RWPE1 (cell line): Measurements from ENCODE around the gene CNOT10.
A peak's percentile ranks its signal among the peaks of the same experiment; 100 is the strongest.
"Not testable (repeated sequence)": the region's sequence is repeated elsewhere in the genome, so short reads cannot be mapped to it uniquely, and the experiment has no call there.

ENCODE experiments used
- CTCF ChIA-PET: fragments of 350-600 bp; sonication (Branson Sonifier 250); formaldehyde crosslinking; extraction: SDS; loops from one replicate; lab custom pipeline; 2021; lab: Yijun Ruan, JAX
- POLR2A ChIA-PET: fragments of 400-600 bp; formaldehyde crosslinking; extraction: SDS; loops from one replicate; lab custom pipeline; 2020; ENCODE audit warnings: antibody characterized with exemption; ENCODE audit not compliant: low non-redundant PET; lab: Yijun Ruan, JAX
- DNase-seq: peaks from one replicate; pipeline ENCODE4 v3.0.0; 2012; ENCODE audit warnings: low spot score
- H3K27ac ChIP-seq: fragments of 450-650 bp; 2 replicates; pipeline ENCODE4 v1.5.1; 2017
- TF ChIP-seq, protein P1 (sequence below): fragments of 450-650 bp; conservative IDR thresholded peaks from 2 replicates; pipeline ENCODE4 v1.5.1; 2017; ENCODE audit warnings: low read depth, mild to moderate bottlenecking

CNOT10 gene

DNA sequence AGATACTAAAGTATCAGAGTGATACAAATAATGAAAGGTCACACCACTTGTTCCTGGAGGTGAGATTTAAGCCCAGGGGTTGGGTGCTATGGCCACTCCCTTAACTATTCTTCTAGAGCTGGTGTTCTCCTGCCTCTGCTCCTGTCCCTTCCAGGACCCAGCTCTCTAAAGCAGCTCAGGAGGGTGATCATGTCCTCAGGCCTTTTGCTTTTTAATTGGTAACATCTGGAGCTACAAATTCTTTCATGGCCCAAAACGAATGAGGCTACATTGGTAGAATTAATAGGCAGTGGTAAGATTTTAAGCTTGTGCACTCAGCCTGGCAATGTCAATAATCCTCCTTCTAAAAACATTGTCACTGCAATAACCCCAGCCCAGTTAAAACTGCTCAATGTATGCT, 38.2 kb upstream of the CNOT10 start:
- TF ChIP-seq, protein P1, sequence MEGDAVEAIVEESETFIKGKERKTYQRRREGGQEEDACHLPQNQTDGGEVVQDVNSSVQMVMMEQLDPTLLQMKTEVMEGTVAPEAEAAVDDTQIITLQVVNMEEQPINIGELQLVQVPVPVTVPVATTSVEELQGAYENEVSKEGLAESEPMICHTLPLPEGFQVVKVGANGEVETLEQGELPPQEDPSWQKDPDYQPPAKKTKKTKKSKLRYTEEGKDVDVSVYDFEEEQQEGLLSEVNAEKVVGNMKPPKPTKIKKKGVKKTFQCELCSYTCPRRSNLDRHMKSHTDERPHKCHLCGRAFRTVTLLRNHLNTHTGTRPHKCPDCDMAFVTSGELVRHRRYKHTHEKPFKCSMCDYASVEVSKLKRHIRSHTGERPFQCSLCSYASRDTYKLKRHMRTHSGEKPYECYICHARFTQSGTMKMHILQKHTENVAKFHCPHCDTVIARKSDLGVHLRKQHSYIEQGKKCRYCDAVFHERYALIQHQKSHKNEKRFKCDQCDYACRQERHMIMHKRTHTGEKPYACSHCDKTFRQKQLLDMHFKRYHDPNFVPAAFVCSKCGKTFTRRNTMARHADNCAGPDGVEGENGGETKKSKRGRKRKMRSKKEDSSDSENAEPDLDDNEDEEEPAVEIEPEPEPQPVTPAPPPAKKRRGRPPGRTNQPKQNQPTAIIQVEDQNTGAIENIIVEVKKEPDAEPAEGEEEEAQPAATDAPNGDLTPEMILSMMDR: no peak
- ChIA-PET CTCF (interaction anchor here (0.7 kb wide), 1 partner anchor 131 kb away, joined by 3 read pairs; no protein-coding TSS in a partner anchor), POLR2A (no interaction called here)
- no peak for DNase-seq
- H3K27ac ChIP-seq: no peak overlapping the region

DNA sequence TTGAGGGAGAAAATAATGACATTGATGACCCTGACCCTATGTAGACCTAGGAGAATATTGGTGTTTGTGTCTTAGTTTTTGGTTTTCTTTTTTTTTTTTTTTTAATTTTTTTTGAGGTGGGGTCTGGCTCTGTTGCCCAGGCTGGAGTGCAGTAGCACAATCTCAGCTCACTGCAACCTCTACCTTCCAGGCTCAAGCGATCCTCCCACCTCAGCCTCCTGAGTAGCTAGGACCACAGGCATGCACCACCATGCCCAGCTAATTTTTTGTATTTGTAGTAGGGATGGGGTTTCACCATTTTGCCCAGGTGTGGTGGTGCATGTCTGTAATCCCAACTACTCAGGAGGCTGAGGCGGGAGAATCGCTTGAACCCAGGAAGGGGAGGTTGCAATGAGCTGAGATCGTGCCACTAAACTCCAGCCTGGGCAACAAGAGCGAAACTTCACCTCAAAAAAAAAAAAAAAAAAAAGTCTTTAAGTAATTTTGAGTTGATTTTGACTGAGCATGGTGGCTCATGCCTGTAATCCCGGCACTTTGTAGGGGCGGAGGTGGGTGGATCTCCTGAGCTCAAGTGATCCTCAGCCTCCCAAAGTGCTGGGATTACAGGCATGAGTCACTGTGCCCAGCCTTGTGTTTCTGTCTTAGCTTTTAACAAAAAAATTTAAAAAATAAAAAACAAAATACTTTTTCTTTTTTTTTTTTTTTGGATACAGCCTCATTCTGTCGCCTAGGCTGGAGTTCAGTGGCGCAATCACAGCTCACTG, 32.5 kb upstream of the CNOT10 start:
- DNase-seq, H3K27ac ChIP-seq, CTCF ChIA-PET, POLR2A ChIA-PET: not testable (repeated sequence)

DNA sequence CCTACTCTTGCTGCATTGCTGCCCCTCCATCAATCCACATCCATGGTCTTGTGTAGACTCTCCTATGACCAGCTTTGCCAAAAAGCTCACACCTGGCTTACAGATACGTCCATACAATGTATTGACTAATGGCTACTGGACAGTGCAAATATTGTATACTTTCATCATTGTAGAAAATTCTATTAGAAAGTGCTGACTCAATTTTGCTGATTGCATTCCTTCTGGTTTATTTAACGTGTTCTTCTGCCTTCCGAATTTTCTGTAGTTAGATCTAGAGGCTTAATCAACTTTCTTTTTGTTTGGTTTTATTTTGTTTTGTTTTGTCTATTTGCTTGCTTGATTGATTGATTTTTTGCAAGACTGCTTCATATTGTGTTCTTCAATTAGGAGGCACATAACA, 29.8 kb upstream of the CNOT10 start:
- POLR2A ChIA-PET: no interaction called here
- TF ChIP-seq, protein P1: no peak
- no peak overlapping the region for H3K27ac ChIP-seq
- DNase-seq: no peak
- CTCF ChIA-PET: no interaction called here

DNA sequence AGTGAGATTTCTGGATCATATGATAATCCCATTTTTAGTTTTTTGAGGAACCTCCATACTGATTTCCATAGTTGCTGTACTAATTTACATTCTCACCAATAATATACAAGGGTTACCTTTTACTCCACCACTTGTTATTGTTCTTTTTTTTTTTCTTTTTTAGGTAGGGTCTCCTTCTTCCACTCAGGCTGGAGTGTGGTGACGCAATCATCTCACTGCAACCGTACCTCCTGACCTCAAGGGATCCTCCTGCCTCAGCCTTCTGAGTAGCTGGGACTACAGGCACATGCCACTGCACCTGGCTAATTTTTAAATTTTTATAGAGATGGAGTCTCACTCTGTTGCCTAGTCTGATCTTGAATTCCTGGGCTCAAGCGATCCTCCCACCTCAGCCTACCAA, 24.4 kb upstream of the CNOT10 start:
- DNase-seq: no peak
- H3K27ac ChIP-seq: no peak overlapping the region
- ChIA-PET POLR2A (no interaction called here), CTCF (no interaction called here)
- TF ChIP-seq, protein P1: no peak

DNA sequence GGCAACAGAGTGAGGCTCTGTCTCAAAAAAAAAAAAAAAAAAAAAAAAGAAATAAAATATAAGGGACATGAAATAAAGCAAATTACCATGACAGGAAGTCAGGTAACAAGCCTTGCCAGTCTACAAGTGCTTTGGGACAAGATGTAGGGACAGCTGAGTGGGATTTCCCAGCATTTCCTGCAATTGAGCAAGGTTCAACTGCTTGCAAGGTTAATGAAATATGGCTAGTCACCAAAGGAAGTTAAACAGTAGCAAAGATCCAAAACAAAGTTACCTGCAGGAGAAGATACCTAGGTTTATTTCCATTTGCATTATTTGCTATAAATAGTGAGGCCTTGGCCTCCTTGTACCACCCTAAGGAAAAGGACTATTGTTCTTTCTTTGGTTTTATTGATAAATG, 22.3 kb upstream of the CNOT10 start:
- CTCF ChIA-PET: interaction anchor here (0.6 kb wide), 1 partner anchor 90 kb away, joined by 3 read pairs; no protein-coding TSS in a partner anchor

DNA sequence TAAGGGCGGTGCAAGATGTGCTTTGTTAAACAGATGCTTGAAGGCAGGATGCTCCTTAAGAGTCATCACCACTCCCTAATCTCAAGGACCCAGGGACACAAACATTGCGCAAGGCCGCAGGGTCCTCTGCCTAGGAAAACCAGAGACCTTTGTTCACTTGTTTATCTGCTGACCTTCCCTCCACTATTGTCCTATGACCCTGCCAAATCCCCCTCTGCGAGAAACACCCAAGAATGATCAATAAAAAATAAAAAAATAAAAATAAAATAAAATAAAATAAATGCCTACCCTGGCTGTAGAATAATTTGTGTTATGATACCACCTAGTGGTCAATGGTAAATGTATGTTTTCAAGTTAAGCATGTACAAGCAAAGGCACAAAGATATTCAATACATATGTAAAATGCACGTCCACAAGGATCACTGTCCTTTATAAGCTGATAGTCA, 20.3 kb upstream of the CNOT10 start:
- POLR2A ChIA-PET, H3K27ac ChIP-seq: not testable (repeated sequence)
- DNase-seq: peak; percentile 30
- TF ChIP-seq, protein P1: peak; percentile 36; the same call in 1 of the 2 replicates
- CTCF ChIA-PET: interaction anchor here (0.6 kb wide), 1 partner anchor 39 kb away, joined by 3 read pairs; no protein-coding TSS in a partner anchor

More for the DNA sequence above, 22.3 kb upstream of the CNOT10 start:
- H3K27ac ChIP-seq: no peak overlapping the region
- TF ChIP-seq, protein P1: no peak
- POLR2A ChIA-PET: no interaction called here
- DNase-seq: no peak

DNA sequence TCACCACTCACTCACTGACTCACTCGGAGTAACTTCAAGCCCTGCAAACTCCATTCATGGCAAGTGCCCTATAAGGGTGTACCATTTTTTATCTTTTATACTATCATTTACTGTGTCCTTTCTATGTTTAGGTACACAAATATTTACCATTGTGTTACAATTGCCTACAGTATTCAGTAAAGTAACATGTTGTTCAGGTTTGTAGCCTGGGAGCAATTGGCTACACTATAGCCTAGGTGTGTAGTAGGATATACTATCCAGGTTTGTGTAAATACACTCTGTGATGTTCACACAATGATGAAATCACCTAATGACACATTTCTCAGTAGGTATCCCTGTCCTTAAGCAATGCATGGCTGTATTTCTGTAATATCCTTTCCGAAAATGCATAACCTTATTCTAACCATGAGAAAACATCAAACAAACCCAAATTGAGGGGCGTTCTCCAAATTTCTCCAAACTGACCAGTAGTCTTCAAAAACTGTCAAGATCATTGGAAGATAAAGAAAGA, 17.9 kb upstream of the CNOT10 start:
- TF ChIP-seq, protein P1: no peak
- DNase-seq: no peak
- ChIA-PET POLR2A (no interaction called here), CTCF (no interaction called here)
- H3K27ac ChIP-seq: no peak overlapping the region

DNA sequence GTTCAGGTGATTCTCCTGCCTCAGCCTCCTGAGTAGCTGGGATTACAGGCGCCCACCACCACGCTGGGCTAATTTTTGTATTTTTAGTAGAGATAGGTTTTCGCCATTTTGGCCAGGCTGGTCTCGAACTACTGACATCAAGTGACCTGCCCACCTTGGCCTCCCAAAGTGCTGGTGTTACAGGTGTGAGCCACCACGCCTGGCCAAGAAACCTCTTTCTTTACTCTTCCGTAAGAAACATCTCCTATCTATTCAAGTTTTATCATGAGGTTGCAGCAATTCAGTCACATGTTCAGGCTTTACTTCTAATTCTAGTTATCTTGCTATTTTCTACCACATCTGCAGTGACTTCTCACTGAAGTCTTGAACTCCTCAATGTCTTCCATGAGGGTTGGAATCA, 15.8 kb upstream of the CNOT10 start:
- CTCF ChIA-PET, POLR2A ChIA-PET: not testable (repeated sequence)

DNA sequence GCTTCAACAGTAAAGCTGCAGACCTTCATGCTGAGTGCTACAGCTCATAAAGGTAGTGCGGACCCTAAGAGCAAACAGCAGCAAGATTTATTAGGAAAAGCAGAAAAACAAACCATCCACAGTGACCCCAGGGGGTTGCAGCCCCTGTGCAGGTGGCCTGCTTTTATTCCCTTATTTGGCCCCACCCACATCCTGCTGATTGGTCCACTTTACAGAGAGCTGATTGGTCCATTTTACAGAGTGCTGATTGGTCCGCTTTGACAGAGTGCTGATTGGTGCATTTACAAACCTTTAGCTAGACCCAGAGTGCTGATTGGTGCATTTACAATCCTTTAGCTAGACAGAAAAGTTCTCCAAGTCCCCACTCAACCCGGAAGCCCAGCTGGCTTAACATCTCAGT, 11.3 kb upstream of the CNOT10 start:
- H3K27ac ChIP-seq, DNase-seq, POLR2A ChIA-PET: not testable (repeated sequence)
- CTCF ChIA-PET: interaction anchor here (0.6 kb wide), 1 partner anchor 80 kb away, joined by 3 read pairs; no protein-coding TSS in a partner anchor

More for the DNA sequence above, 15.8 kb upstream of the CNOT10 start:
- DNase-seq, H3K27ac ChIP-seq: not testable (repeated sequence)
